ENCODE results near the gene MYMK. TPM values are rescaled to one million over a fixed set of nuclear protein-coding genes. Genes with fewer than 3 reads are reported as not detected.

MYMK gene
- total and polyA plus RNA-seq, 2 experiments from 2014 or later, result not detected

GRCh38 chr9:133472277-133472645 lies 52.5 kb downstream of the MYMK start:
- no peaks in the 10 kb centered on the region for H3K9me2 ChIP-seq (ENCODE audit: insufficient read depth)
- peaks cover 8% of the 10 kb centered on the region; the same call in 1 of the 2 replicates for H4K20me1 ChIP-seq (replicated peaks; ENCODE audit: insufficient read depth)
- H3K4me2 ChIP-seq, result no peak overlapping the region
- Mint-ChIP-seq H3K4me1 (no peaks in the 10 kb centered on the region), H3K27me3 (ENCODE audit: insufficient read depth, low read depth, poor library complexity) (peaks cover 7% of the 10 kb centered on the region), H3K9me3 (no peaks in the 10 kb centered on the region), H3K27ac (no peak overlapping the region; the same call in 1 of the 2 replicates), H3K36me3 (ENCODE audit: low read depth) (peaks cover 9% of the 10 kb centered on the region; the same call in 2 of the 3 replicates), H3K4me3 (no peak overlapping the region)
- H3K36me3 ChIP-seq (ENCODE audit: insufficient read depth), result peaks cover 3% of the 10 kb centered on the region; the same call in 1 of the 2 replicates
- H3K4me3 ChIP-seq, result no peak overlapping the region
- peaks cover 4% of the 10 kb centered on the region for H3F3A ChIP-seq (replicated peaks; ENCODE audit: low read depth)
- no peak for ATAC-seq
- H3K79me2 ChIP-seq (replicated peaks; ENCODE audit: insufficient read depth), result peaks cover 2% of the 10 kb centered on the region
- no peak for DNase-seq (ENCODE audit: low spot score)
- no peak overlapping the region for H3K27ac ChIP-seq (ENCODE audit: low read depth)
- no peak overlapping the region for H2AFZ ChIP-seq
- H3K4me1 ChIP-seq (ENCODE audit: insufficient read depth), result no peaks in the 10 kb centered on the region
- H3K27me3 ChIP-seq (ENCODE audit: insufficient read depth), result no peaks in the 10 kb centered on the region
- no peak for TF ChIP-seq ZNF331 (CRISPR knock-in tag; IDR thresholded peaks at IDR 0.05; ENCODE audit: low read depth)
- TF ChIP-seq STAT1 (IDR thresholded peaks at IDR 0.05; ENCODE audit: unreplicated experiment), result no peak
- no peak for TF ChIP-seq REST (IDR thresholded peaks at IDR 0.05; ENCODE audit: unreplicated experiment)
- TF ChIP-seq ZNF462 (CRISPR knock-in tag; IDR thresholded peaks at IDR 0.05), result no peak
- TF ChIP-seq CREB1 (CRISPR knock-in tag; IDR thresholded peaks at IDR 0.05; ENCODE audit: low read depth), result no peak
- TF ChIP-seq JUNB (IDR thresholded peaks at IDR 0.05; ENCODE audit: unreplicated experiment), result no peak
- TF ChIP-seq NANOG (IDR thresholded peaks at IDR 0.05; ENCODE audit: borderline replicate concordance), result no peak
- no peak for TF ChIP-seq EZH2 (IDR thresholded peaks at IDR 0.05; ENCODE audit: low read depth, unreplicated experiment)
- TF ChIP-seq EZH2phosphoT487 (IDR thresholded peaks at IDR 0.05; ENCODE audit: unreplicated experiment), result no peak
- no peak for TF ChIP-seq POLR2AphosphoS5 (IDR thresholded peaks at IDR 0.05; ENCODE audit: low read depth)
- TF ChIP-seq CTCF (conservative IDR thresholded peaks at IDR 0.05; ENCODE audit: low read depth in 2 of 2), result no peak
- TF ChIP-seq ETS1 (IDR thresholded peaks at IDR 0.05), result no peak
- no peak for TF ChIP-seq ZNF114 (CRISPR knock-in tag; IDR thresholded peaks at IDR 0.05)

All from GM23338 (cell line).